ENCODE measurements around the gene MOSPD2. TPM values are rescaled to one million over a fixed set of nuclear protein-coding genes. Genes with fewer than 3 reads are reported as not detected.

The MOSPD2 gene
- total and polyA plus RNA-seq, 2 of the 8 experiments (the other 6 are each of a cell fraction or from before 2014, with no cell fraction given) = 4.5 to 12.1 TPM

DNA sequence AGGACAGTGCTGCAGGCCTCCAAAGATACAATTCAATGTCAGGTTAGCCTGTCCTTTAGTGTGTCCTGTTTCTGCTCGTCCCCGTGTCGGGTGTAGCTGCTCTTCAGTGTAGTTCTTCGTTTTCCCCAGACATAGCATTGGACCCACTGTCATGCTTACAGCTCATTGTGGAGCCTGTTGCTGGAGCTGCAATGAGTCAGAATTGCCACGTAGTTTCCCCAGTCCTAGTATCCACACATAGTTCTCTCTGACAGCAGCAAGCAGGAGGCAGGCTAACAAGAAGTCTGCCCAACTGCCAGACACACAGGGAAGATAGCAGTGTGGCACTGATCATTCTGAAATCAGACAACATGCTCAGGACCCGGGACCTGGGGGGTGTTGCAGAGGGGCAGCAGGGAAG lies 49.2 kb downstream of the MOSPD2 start (continued):
- TF ChIP-seq, protein P1, sequence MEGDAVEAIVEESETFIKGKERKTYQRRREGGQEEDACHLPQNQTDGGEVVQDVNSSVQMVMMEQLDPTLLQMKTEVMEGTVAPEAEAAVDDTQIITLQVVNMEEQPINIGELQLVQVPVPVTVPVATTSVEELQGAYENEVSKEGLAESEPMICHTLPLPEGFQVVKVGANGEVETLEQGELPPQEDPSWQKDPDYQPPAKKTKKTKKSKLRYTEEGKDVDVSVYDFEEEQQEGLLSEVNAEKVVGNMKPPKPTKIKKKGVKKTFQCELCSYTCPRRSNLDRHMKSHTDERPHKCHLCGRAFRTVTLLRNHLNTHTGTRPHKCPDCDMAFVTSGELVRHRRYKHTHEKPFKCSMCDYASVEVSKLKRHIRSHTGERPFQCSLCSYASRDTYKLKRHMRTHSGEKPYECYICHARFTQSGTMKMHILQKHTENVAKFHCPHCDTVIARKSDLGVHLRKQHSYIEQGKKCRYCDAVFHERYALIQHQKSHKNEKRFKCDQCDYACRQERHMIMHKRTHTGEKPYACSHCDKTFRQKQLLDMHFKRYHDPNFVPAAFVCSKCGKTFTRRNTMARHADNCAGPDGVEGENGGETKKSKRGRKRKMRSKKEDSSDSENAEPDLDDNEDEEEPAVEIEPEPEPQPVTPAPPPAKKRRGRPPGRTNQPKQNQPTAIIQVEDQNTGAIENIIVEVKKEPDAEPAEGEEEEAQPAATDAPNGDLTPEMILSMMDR (IDR thresholded peaks at IDR 0.05; ENCODE audit: control extremely low read depth in 1 of 3, insufficient read depth in 1 of 3, low read depth in 1 of 3, low read length in 3 of 3) = no peak
- TF ChIP-seq SIX5 (IDR thresholded peaks at IDR 0.05; ENCODE audit: low read depth, low read length) (no peak), CEBPB (IDR thresholded peaks at IDR 0.05; ENCODE audit: low read depth, low read length) (no peak), ZNF274 (IDR thresholded peaks at IDR 0.05; ENCODE audit: borderline replicate concordance, extremely low read depth, low read length) (no peak), JUND (IDR thresholded peaks at IDR 0.05; ENCODE audit: low read length) (no peak), HDAC2 (IDR thresholded peaks at IDR 0.05; ENCODE audit: borderline replicate concordance in 1 of 2, low read depth in 2 of 2, low read length in 2 of 2) (no peak)

Measured in H1 (cell line).